Stomach (tissue), 9 donors: ENCODE data around the gene IPP. TPM values are rescaled to one million over a fixed set of nuclear protein-coding genes. Genes with fewer than 3 reads are reported as not detected.

ENCODE experiments used
- DNase-seq, 2 donors: peaks; one replicate each; pipeline versions ENCODE4 v3.0.0 to v3.0.0-alpha.2; 2013 to 2019
- H3K27ac ChIP-seq, 5 donors: fragments of 200-600 bp in 4 of 5; sonication (generic) in 4 of 5; one replicate each; pipeline ENCODE4 v1.5.1; 2013 to 2019; ENCODE audit warnings: mild to moderate bottlenecking in 1 of 5, moderate library complexity in 1 of 5
- H3K27me3 ChIP-seq, 3 donors: fragments of 200-600 bp; sonication (generic); one replicate each; pipeline ENCODE4 v1.5.1; 2017 to 2019; ENCODE audit warnings: mixed run types in 1 of 3
- H3K36me3 ChIP-seq, 4 donors: fragments of 200-600 bp; sonication (generic); 1 replicate in 3 of 4; 2 replicates in 1 of 4; pipeline ENCODE4 v1.5.1; 2016 to 2019
- H3K4me1 ChIP-seq, 4 donors: fragments of 200-600 bp; sonication (generic); one replicate each; pipeline ENCODE4 v1.5.1; 2016 to 2019
- H3K4me3 ChIP-seq, 4 donors: fragments of 200-600 bp; sonication (generic) in 3 of 4; one replicate each; pipeline ENCODE4 v1.5.1; 2016 to 2019; ENCODE audit warnings: mild to moderate bottlenecking in 1 of 4
- H3K9me3 ChIP-seq, 4 donors: fragments of 200-600 bp; sonication (generic); one replicate each; pipeline ENCODE4 v1.5.1; 2016 to 2019
- EP300 ChIP-seq: sonication (generic); formaldehyde crosslinking; IDR thresholded peaks from one replicate; pipeline ENCODE4 v1.6.1; 2017; ENCODE audit warnings: antibody characterized with exemption
- POLR2A ChIP-seq, 4 donors: fragments of 450-650 bp; IDR thresholded peaks; one replicate each; pipeline ENCODE4 v1.6.1; 2016; ENCODE audit warnings: antibody characterized with exemption in 4 of 4, control low read depth in 2 of 4, mild to moderate bottlenecking in 1 of 4, moderate library complexity in 1 of 4
- POLR2AphosphoS5 ChIP-seq, 3 donors: sonication (generic); formaldehyde crosslinking; IDR thresholded peaks; one replicate each; pipeline ENCODE4 v1.6.1; 2016; ENCODE audit warnings: antibody characterized with exemption in 3 of 3
- WGBS, 5 donors: extraction: QIAGEN DNeasy Blood & Tissue Kit in 3 of 5; methylation state at CpG; one replicate each; pipeline versions ENCODE4 v1.1.5 to v1.1.7; 2013 to 2018; 5-methylcytosine and 5-hydroxymethylcytosine counted together
- intact Hi-C: fragments of 100-400 bp; cut with DNase I; formaldehyde crosslinking; loops from one replicate; pipeline ENCODE4 v1.15.1; 2023; ENCODE audit warnings: low total_unique reads
- polyA plus RNA-seq, 3 donors: library from polyadenylated mRNA; stranded (reverse); fragments of 200-250 nt; gene quantifications; one replicate each; pipeline ENCODE4 v1.2.3, GENCODE V29; 2013
- total RNA-seq, 5 donors: library from RNA; depleted of rRNA; stranded (reverse); fragments of >200 nt; gene quantifications; one replicate each; pipeline versions ENCODE4 v1.1.0 to v1.2.3, GENCODE V29; 2014 to 2016
- TF ChIP-seq, protein P1 (sequence below), 7 experiments: fragments of 450-650 bp in 4 of 7; fragments of 200-600 bp in 3 of 7; sonication (generic) in 3 of 7; IDR thresholded peaks; one replicate each; pipeline ENCODE4 v1.5.1; 2016 to 2019; ENCODE audit warnings: antibody characterized with exemption in 7 of 7, control low read depth in 2 of 7, mild to moderate bottlenecking in 1 of 7
- donor health status: healthy with polysubstance abuse.
- donor health status: Bipolar disorder and iron deficiency.
- donor health status: healthy.

IPP gene
- total and polyA plus RNA-seq, 8 donors = 3.2 to 19.5 (median 5.8) TPM

DNA sequence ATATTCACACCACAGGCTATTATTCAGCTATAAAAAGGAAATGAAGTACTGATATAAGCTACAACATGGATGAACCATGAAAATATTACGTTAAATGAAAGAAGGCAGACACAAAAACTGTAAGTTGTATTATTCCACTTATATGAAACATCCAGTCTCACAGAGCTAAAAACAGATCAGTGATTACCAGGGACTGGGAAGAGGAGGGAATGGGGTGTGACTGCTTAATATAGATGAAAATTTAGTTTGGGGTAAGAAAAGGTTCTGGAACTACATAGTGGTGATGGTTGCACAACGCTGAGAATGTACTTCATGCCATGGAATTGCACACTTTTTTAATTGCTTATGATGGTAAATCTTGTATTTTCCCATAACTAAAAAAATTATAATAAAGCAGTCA lies 83.6 kb downstream of the IPP start:
- intact Hi-C loops = no loop called here
- Histone ChIP-seq H3K4me1 (peaks cover 14 to 78% (median 40%) of the 10 kb centered on the region in 4 donors), H3K27ac (no peak overlapping the region), H3K36me3 (no peaks in the 10 kb centered on the region), H3K9me3 (no peaks in the 10 kb centered on the region), H3K4me3 (no peak overlapping the region), H3K27me3 (no peaks in the 10 kb centered on the region)
- no peak for TF ChIP-seq EP300
- TF ChIP-seq, protein P1, sequence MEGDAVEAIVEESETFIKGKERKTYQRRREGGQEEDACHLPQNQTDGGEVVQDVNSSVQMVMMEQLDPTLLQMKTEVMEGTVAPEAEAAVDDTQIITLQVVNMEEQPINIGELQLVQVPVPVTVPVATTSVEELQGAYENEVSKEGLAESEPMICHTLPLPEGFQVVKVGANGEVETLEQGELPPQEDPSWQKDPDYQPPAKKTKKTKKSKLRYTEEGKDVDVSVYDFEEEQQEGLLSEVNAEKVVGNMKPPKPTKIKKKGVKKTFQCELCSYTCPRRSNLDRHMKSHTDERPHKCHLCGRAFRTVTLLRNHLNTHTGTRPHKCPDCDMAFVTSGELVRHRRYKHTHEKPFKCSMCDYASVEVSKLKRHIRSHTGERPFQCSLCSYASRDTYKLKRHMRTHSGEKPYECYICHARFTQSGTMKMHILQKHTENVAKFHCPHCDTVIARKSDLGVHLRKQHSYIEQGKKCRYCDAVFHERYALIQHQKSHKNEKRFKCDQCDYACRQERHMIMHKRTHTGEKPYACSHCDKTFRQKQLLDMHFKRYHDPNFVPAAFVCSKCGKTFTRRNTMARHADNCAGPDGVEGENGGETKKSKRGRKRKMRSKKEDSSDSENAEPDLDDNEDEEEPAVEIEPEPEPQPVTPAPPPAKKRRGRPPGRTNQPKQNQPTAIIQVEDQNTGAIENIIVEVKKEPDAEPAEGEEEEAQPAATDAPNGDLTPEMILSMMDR (IDR thresholded peaks at IDR 0.05) = no peak
- WGBS, 5 donors = 80 to 91% (median 87%) methylated on average over 2 of the region's 2 CpGs
- DNase-seq = no peak

- Histone ChIP-seq H3K9me3 (no peaks in the 10 kb centered on the region), H3K4me3 (no peak overlapping the region), H3K4me1 (peaks cover 0 to 50% (median 16%) of the 10 kb centered on the region in 4 donors), H3K36me3 (peaks cover 34 to 57% (median 56%) of the 10 kb centered on the region in 4 donors), H3K27me3 (no peaks in the 10 kb centered on the region), H3K27ac (no peak overlapping the region)
- 48 to 83% (median 67%) methylated on average over 2 of the region's 2 CpGs for WGBS, 5 donors
- TF ChIP-seq POLR2AphosphoS5 (IDR thresholded peaks at IDR 0.05) (no peak), EP300 (no peak), POLR2A (IDR thresholded peaks at IDR 0.05) (no peak)
- TF ChIP-seq, protein P1 (IDR thresholded peaks at IDR 0.05) = no peak
- intact Hi-C loops = no loop called here
- DNase-seq = no peak
Observed at GRCh38 chr1:45660336-45660735, 90.1 kb downstream of the IPP start.

DNA sequence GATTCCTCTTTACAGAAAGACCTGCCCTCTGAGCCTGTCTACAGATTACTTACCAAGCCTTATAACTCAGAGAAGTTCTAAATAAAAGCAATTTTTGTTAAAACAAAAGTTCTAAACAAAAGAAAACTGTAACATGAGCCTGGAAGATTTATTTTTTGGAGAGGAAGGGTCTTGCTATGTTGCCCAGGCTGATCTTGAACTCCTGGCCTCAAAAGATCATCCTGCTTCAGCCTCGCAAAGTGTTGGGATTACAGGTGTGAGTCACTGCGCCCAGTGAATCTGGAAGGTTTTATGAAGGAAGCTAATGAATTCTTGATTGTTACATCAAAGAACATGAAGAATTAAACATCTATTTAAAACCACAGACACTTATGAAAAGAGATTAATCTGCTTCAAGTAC lies 91.2 kb downstream of the IPP start:
- peak overlapping the region in 1 of 5 donors; percentile 16 for H3K27ac ChIP-seq

GRCh38 chr1:45658171-45658570 lies 92.3 kb downstream of the IPP start:
- peaks cover 56 to 79% (median 78%) of the 10 kb centered on the region in 4 donors for H3K36me3 ChIP-seq
- intact Hi-C loops = no loop called here
- WGBS, 5 donors = 23 to 56% (median 39%) methylated on average over 2 of the region's 2 CpGs
- TF ChIP-seq POLR2AphosphoS5 (IDR thresholded peaks at IDR 0.05) (peak in 1 of 3 donors; percentile 51), EP300 (no peak), POLR2A (IDR thresholded peaks at IDR 0.05) (no peak)
- TF ChIP-seq, protein P1 (IDR thresholded peaks at IDR 0.05) = no peak
- no peaks in the 10 kb centered on the region for H3K9me3 ChIP-seq
- DNase-seq = peak in 1 of 2 donors; percentile 46
- no peak overlapping the region for H3K4me3 ChIP-seq
- no peaks in the 10 kb centered on the region for H3K27me3 ChIP-seq
- peaks cover 0 to 44% (median 16%) of the 10 kb centered on the region in 4 donors for H3K4me1 ChIP-seq
- H3K27ac ChIP-seq = peak overlapping the region in 1 of 5 donors; percentile 32

More for the DNA sequence above, 91.2 kb downstream of the IPP start:
- TF ChIP-seq, protein P1 (IDR thresholded peaks at IDR 0.05) = no peak
- no peak for TF ChIP-seq POLR2A (IDR thresholded peaks at IDR 0.05)
- TF ChIP-seq EP300 = no peak
- TF ChIP-seq POLR2AphosphoS5 (IDR thresholded peaks at IDR 0.05) = no peak
- no peaks in the 10 kb centered on the region for H3K9me3 ChIP-seq
- no peak for DNase-seq
- H3K4me1 ChIP-seq = peaks cover 0 to 50% (median 16%) of the 10 kb centered on the region in 4 donors
- WGBS, 5 donors = 95 to 100% (median 97%) methylated on average over 2 of the region's 2 CpGs
- H3K4me3 ChIP-seq = no peak overlapping the region
- intact Hi-C loops = no loop called here
- H3K27me3 ChIP-seq = no peaks in the 10 kb centered on the region
- peaks cover 45 to 68% (median 67%) of the 10 kb centered on the region in 4 donors for H3K36me3 ChIP-seq
